ENCODE measurements around the gene PDE4B.

Gene PDE4B

DNA sequence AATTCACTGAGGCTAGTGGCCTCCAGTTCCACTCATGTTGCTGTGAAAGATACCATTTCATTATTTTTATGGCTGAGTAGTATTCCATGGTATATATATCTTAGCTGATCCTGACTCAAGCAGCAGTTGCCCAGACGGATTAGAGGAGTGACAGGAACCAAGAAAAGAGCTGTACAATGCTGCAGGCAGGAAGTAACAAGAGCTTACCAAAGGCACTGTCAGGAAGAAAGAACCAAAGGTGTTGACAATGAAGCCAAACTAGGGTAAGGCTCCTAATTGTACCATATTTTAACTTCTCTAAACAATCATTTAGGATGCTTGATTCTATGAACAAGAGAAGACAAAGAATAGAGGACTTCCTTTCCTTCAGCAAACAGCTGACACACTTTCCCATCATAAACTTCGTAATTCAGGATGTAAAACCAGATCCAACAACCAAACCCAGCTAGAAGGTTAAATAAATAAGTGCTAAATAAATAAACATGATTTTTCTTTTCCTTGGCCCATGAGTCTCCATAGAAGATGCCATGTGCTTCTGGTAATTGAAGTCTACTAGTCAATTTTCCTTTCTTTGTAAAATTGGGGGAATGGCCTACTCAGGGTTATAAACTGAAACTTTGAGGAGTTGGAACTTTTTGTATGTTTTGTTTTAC, 493.0 kb downstream of the PDE4B start:
- no peak for DNase-seq (ENCODE audit: low spot score)

DNA sequence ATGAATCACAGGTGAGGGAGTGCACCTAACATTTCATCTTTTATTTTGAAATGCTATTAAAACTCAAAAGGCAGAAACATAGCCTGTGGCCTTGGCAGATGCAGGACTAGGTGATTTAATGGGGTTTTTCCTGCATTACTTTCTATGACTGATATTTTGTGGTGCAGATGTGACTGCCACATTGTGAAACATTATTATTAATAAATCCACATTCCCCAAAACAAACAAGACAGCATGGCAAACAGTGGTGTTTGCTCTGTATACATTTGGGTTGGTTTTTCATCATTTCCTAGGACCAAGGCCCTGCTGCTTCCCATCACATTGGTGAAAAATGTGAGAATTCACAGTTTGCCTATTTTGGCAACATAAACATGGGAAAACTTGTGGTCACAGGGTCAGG, 493.6 kb downstream of the PDE4B start:
- no peak for DNase-seq (ENCODE audit: low spot score)

DNA sequence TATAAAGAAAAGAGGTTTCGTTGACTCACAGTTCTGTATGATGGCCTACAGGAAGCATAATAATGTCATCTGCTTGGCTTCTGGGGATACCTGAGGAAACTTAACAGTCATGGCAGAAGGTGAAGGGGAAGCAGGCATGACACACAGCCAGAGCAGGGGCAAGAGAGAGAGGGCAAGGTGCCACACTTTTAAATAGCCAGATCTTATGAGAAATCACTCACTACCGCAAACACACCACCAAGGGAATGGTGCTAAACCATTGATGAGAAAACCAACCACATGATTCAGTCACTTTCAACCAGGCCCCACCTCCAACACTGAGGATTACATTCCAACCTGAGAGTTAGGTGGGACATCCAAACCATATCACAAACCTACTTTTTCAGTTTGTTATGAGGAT, 495.4 kb downstream of the PDE4B start:
- DNase-seq (ENCODE audit: low spot score) = no peak

DNA sequence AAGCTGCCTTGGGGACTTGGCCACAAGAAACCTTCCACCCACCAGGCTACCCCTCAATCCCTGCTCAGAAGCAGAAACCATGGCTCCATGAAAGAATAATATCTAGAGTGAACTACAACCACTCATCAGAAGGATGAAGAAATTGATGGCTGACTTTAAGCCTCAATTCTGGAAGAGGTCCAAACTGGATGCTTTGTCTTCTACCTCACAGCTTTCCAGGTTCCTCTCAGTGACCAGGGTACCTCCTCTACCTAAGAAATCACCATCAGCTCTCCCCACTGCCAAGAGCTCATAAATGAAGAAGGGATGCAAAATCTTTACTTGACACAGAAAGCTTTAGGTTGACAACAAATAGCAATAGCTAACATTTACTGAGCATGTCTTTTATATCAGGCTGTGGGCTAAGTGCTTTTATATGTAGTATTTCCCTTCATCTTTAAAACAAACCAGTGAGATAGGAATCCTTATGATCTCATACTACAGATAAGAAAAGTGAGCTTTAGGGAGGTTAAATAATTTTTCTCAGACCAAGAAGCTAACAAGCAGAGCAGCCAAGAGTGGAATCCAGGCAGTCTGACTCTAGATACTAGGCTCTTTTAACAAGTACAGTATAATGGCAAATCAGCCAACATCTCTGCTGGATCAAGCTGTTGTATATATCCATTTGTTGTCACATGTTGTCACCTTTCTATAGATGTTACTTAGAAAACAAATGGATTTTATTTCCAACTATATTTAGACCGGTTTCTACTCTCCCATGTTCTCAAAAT, 498.3 kb downstream of the PDE4B start:
- no peak for DNase-seq (ENCODE audit: low spot score)

DNA sequence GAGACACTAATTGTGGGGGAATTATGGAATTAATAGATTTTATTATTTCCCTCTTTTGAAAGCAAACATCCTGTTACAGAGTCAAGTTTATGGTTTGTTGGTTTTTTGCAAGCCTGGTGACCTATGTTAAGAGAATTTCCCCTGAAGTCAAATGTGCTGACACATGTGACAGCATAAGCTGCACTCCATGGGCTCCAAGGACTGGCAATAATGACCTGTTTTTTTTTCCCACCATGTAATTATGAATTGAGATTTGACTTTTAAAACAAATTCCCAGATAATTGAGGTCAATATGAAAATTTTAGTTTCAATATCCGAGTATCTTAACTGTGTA, 498.8 kb downstream of the PDE4B start:
- DNase-seq (ENCODE audit: low spot score) = no peak

DNA sequence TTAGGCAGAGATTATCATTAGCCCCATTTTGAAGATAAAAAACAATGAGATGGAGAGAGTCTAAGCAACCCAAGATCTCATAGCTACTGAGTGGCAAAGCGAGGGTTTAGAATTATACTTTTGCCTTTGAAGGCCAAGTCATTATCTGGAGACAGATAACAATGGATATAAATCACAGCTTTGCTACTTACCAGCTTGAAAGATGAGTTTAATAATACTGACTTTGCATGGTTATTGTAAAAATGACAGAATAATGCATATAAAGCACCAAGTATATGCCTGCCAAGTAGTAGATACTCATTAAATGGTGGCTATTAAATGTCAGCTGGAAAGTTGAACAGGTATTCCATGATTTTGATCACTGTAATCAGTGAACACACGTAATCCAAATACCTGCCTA, 499.6 kb downstream of the PDE4B start:
- no peak for DNase-seq (ENCODE audit: low spot score)

DNA sequence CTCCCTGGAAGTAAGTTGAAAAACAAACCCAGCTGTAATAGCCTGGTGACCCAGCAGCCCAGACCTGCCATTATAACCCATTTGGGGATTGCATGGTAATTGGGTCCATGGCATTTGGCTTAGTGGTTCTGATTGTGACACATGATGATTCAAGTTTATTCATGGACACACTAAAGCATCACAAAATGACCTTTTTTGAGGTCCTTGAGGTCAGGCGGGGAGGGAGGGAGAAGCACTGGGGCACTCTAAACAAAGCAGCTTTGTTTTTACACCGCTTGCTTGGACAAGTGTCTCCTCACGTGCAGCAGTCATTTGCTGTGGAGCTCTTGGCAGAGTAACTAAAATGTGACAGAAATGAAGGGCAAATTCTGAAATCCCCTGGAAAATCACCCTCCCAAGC, 500.2 kb downstream of the PDE4B start:
- DNase-seq (ENCODE audit: low spot score) = no peak

DNA sequence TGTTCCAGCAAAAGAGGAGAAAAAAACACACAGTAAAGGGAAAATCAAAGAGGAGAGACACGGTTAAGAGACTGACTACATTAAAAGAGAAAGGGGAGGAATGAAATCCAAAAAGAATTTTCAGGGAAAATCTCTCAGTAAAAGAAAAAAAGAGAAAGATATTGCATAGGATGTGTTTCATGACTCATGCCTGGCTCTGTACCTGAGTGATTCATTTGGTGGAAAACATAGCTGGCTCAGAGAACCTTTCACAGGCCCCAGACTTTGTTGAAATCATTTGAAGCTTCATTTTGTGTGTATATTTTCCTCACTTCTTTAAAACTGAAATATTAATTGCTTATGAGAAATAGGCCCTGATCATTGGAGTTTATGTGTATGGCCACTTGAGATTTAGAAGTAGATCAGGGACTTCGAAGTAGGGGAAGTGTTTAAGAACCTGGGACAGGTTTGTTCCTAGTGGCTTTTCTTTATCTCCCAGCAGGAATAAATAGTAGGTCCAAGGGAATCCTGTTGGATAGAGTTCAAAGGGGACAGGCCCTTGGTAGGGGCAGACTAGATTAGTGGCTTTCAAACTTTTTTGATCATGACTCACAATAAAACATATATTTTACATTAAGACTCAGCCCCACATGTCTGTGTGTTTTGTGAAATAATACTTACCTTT, 502.1 kb downstream of the PDE4B start:
- no peak for DNase-seq (ENCODE audit: low spot score)

DNA sequence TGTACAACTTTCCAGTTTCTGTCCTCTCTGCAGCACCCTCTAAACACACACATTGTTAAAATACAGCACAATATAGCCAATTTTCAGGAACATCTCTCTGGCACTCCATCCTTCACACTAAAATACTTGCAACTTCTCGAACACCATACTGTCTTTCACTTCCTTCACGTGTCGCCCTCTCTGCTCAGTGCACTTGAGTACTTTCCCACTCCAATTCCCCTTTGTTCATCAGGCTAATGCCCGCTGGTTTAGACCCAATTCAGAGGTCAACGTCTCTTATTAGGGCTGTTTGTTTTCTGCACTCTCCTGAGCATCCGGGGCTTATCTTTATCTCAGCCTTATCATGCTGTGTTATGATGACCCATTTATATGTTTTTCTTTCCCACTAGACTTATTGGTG, 503.1 kb downstream of the PDE4B start:
- DNase-seq (ENCODE audit: low spot score) = no peak

DNA sequence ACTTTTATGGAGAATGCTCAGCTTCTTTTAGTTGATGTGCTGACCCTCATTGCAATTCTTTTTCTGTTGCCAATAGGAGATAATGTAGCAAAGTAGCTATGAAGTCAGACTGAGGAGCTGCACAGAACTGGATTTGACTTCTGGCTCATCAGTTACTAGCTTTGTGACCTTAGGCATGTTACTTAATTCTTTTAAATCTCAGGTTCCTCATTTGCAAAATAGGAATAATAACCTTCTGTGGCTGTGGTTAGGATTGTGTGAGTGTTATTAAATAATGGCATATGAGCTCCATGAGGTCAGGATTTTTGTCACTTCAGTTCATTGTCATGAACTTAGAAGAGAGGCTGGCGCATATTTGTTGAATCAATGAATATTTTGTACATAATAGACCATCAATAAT, 503.7 kb downstream of the PDE4B start:
- no peak for DNase-seq (ENCODE audit: low spot score)

DNA sequence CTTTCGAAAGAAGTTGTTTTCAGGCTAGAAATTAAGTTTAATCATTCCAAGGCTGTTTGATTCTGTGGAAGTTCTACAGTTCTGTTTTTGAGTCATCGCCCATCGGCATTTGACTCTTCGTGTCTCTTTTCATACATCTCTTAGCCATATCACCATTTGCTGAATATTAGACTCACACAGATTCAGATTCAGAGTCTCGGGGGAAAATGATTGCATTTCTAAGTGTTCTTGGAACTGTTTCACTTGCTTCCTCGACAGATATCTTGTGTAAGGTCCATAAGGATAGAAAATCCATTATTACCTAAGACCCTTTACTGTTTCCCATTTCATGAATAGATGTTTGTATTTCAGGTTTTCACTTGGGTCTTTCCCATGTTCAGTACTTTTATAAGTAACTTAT, 504.3 kb downstream of the PDE4B start:
- no peak for DNase-seq (ENCODE audit: low spot score)

DNA sequence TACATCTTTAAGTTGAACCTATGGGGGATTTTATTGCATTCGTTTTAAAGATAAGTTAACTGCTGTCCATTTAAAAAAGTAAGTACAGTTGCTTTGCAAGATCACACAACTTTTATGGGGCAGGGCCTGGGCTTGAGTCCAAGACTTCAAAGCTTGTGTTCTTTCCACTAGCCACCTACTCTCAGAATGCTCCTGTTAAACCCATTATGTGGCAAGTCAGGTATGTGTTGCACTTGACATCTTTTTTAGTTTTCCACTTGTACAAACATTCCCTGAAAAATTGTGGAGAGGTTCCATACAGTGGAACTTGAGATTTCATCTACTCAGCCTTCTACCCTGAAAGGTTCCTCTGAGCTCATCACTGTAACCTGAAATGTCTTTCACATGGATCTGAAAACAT, 505.8 kb downstream of the PDE4B start:
- no peak for DNase-seq (ENCODE audit: low spot score)

DNA sequence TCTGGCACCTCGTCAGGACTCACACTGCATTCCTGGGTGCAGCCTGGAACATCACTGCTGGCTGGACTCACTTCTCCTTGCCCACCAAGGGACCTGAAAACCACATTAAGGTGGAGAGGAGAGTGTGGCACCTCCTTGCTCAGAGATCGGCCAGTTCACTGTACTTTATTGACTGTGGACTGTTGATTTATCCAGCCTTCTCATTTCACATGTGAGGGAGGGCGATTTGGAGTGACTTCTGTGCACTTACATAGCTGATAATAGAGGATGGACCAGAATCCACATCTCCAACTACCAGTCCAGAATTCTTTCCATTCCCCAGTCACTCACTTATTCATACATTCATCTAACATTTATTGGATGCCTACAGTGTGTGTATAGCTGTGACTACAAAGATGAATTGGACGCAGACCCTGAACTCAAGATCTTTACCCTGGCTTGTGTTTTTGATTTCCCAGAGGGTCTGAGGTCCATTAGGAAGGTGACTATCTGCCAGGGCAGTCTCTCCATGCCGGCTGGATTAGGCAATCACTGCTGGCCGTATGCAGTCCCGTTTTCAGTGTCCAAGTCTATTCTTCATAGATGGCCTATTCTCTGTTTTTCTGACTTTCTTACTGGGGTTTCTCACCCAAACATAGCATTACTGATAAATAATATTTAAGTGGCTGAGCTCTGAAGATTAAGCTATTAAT, 507.7 kb downstream of the PDE4B start:
- DNase-seq (ENCODE audit: low spot score) = no peak

DNA sequence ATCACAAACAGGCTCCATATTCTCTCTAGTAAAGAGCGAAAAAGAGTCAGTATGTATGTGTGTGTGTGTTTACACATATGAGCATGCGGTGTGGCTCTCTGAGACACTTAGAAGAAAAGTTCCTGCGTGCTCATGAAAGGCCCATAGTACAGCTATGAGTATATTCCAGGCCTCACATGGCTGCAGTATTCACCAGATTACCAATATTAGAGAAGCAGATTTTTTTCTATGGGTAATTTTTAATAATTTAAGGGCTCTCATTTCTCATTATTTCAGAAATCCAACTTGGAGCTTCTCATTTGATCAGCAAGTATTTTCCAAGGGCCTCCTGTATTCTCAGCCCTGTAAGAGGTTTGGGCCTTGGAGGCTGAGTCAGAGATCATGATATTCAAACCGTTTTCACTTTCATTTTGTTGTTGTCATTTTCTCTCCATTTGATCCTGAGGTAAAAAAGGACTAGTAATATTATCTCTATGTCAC, 508.3 kb downstream of the PDE4B start:
- DNase-seq (ENCODE audit: low spot score) = no peak

DNA sequence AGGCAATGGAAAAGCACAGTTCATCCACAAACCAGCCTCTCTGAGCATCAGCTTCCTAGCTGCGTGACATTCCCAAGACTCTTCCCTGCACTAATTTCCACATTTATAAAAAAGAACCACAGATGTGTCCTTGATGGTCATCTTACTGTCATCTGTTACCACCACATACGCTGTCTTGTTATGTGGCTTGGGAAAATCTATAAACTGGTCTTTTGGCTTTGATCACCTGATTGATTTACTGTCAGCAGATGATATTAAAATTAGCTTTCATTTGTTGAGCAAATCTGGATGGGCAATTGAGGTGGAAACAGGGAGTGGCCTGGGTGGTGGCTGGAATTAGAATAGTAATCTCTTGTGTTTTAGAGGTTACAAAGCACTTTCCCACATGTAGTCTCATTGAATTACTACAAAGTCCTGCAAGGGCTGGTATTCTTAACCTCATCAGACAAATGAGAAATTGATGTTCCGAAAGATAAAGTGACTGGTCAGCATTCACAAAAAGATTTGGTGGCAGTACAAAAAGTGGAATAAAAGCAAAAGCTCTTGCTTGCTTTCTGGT, 509.6 kb downstream of the PDE4B start:
- no peak for DNase-seq (ENCODE audit: low spot score)

DNA sequence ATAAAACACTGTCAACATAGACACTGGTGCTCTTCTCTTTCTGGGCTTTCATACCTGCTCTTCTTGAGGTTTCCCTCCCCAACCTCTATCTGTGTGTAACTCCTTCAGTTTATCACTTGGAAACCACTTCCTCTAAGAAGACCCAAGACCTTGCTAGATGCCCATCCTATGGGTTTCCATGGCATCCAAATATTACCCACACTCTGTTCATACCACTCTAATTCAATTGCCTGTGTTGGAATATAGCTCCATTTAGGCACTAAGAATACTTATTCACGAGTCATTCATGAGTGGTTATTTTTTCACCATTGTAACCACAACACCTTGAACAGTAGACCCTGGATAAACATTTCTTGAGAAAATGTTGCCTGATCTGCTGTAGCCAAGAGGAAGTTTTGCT, 510.1 kb downstream of the PDE4B start:
- no peak for DNase-seq (ENCODE audit: low spot score)

DNA sequence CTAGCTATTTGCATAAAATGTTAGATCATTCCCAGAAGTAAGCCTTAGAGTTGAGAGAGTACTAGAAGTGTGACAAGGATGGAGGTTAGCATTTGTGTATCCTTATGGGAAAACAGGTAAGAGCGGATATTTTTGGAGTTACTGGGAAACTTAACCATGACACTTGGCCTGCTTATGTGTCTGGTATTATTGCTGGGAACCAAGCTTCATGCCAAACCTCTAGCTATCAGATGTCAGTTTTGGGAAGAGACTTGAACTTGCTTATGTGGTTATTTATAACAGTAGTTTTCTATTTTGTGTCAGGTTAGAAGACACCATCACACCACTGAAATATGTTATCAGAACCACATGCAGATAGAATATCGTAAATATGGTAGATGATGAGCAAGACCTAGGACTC, 511.0 kb downstream of the PDE4B start:
- no peak for DNase-seq (ENCODE audit: low spot score)

DNA sequence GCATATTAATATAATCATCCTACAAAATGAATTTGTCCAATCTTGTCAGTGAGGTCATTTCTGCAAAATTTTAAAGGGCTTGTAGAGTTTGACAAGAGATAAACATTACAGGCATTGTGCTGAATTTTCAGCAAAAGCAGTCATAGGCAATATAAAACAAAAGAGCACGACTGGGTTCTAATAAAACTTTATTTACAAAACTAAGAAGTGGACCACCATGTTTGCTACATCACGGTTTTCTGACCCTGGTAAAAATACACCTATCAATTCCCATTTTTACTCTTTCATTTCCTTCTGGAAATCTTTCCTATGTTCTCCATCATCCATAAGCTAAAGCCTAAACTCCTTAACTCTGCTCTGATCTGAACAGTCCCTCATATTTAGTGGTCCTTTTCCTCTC, 511.4 kb downstream of the PDE4B start:
- no peak for DNase-seq (ENCODE audit: low spot score)

DNA sequence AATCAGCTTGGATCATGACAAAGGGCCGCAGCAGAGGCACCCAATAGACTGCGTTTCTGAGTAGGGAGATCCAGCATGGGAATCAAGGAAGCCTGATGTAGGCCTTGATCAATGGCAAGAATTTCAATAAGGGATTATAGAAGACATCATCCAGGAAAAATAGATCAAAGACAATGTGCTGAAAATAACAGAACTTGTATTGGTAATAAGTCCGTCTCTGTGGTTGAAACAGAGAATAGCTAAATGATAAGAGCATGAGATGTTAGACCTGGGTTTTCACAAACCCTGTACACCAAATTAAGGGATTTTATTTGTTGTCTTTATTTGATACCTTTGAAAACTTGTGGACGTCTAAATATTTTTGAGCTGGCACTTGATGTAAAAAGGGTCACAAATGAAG, 513.2 kb downstream of the PDE4B start:
- DNase-seq (ENCODE audit: low spot score) = no peak

DNA sequence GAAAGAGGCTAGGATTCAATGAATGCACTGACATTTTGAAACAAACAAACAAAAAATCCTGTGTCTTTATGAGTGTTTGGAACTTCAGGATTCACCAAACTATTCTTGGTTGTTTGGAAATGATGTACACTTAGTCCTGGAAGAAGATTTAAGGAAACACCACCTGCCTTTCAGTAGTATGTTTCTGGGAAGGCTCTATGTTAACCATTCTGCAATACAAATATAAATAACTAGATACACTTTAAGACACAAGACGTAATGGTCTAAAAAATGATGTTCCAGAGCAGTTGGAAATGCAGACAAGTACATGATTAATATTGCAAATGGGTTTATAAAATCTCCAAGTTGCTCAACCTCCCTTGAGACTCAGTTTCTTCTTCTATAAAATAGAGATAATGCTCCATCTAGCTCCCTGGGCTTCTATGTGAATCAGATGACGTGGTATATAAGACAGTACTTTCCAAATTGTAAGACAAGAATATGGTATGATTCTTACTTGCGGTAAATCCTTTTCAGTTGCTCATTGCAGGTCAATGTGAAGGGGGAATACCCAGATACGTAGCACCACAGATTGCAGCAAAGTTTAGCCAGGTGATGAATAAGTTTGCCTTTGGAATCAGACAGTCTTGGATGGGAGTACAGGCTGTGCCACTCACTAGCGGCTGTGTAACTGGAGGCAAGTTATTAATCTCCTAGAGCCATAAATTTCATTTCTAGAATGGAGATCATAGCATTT, 516.5 kb downstream of the PDE4B start:
- DNase-seq (ENCODE audit: low spot score) = no peak

DNA sequence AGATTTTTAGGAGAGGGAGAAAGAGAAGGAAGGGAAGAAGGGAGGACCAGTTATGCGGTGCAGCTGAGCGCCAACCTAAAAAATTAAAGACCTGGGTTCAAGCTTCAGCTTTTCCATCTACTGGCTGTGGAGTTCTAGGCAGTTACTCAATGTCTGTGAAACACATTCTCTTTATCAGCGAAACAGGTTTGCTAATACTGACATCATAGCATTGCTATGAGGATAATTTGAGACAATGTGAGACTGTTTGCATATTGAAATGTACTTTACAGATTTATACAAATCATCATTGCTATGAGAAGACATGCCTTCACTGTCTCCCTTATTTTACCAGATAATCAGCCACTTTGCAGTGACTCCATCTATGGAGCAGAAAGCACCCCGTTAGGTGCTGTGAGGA, 518.4 kb downstream of the PDE4B start:
- DNase-seq (ENCODE audit: low spot score) = no peak

DNA sequence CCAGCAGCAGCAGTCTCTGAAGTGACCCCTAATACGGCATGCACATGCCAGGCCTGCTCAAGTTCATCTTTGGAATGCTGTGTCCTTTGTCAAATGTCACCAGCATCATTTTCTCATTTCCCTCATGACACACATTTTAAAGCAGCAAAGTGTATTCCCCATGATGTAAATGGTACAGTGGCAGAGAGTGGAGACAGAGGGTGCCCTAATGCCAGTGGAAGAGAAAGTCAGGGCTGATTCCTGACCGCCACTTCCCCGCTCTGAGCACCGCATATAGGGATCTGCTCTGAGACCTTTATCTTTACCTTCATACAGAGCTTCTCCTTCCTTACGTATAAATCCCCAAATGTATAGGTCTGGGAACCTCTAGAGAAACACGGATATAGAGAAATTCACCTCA, 518.9 kb downstream of the PDE4B start:
- DNase-seq (ENCODE audit: low spot score) = no peak
